22Rv1 (cell line): ENCODE data around the gene SS18L1.

Source experiments
- CTCF ChIP-seq: fragments of 450-650 bp; IDR thresholded peaks from 2 replicates; pipeline ENCODE4 v1.5.1; 2017; ENCODE audit warnings: mild to moderate bottlenecking
- ZFX ChIP-seq: fragments of 450-650 bp; IDR thresholded peaks from 2 replicates; pipeline ENCODE4 v1.6.1; 2017; ENCODE audit warnings: antibody characterized with exemption, borderline replicate concordance

- TF ChIP-seq CTCF (no peak), ZFX (no peak)
Measured at GRCh38 chr20:62133864-62134263, 9.7 kb upstream of the SS18L1 start.
